ENCODE data around the gene SMYD3.

The SMYD3 gene

DNA sequence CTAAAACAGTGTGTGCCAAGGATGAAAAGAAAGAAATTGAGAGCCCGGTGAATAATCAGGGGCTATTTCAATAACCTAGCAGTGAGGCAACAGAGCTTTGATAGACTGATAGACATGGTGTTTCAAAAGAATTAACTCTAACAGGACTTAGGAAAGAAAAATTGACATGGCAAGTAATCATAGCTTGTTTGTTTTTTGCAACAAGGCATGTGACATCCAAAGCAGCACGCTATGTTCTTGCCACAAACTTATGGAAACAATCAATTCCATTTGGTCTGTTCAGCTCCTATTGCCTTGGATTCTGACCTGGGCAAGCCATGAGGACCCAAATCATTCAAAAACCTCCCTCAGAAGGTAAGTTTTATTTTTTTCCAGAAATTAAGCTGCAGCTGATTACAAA is 608.5 kb downstream of the SMYD3 start:
- Histone ChIP-seq H3K4me1 (no peaks in the 10 kb centered on the region), H3K4me2 (ENCODE audit: low read length) (no peak overlapping the region), H3K79me2 (no peaks in the 10 kb centered on the region), H2AFZ (no peak overlapping the region), H3K27ac (no peak overlapping the region), H3K9me3 (ENCODE audit: control insufficient read depth, low read length) (no peaks in the 10 kb centered on the region), H3K9ac (no peak overlapping the region), H3K36me3 (ENCODE audit: control insufficient read depth, insufficient read depth, low read length) (no peaks in the 10 kb centered on the region), H3K27me3 (ENCODE audit: control insufficient read depth, insufficient read depth, low read length) (no peaks in the 10 kb centered on the region), H3K4me3 (ENCODE audit: low read depth, low read length) (no peak overlapping the region)
- no peak for TF ChIP-seq CTCF (IDR thresholded peaks at IDR 0.05)

GRCh38 chr1:245896258-245896657 is 610.8 kb downstream of the SMYD3 start:
- Histone ChIP-seq H3K27me3 (ENCODE audit: control insufficient read depth, insufficient read depth, low read length) (no peaks in the 10 kb centered on the region), H3K4me3 (ENCODE audit: low read depth, low read length) (no peak overlapping the region), H2AFZ (no peak overlapping the region), H3K79me2 (no peaks in the 10 kb centered on the region), H3K4me2 (ENCODE audit: low read length) (no peak overlapping the region), H3K9me3 (ENCODE audit: control insufficient read depth, low read length) (no peaks in the 10 kb centered on the region), H3K36me3 (ENCODE audit: control insufficient read depth, insufficient read depth, low read length) (no peaks in the 10 kb centered on the region), H3K9ac (no peak overlapping the region), H3K4me1 (no peaks in the 10 kb centered on the region), H3K27ac (no peak overlapping the region)
- TF ChIP-seq CTCF (IDR thresholded peaks at IDR 0.05) = no peak

- Histone ChIP-seq H3K36me3 (ENCODE audit: control insufficient read depth, insufficient read depth, low read length) (no peaks in the 10 kb centered on the region), H3K27ac (no peak overlapping the region), H2AFZ (no peak overlapping the region), H3K27me3 (ENCODE audit: control insufficient read depth, insufficient read depth, low read length) (no peaks in the 10 kb centered on the region), H3K9ac (no peak overlapping the region), H3K79me2 (no peaks in the 10 kb centered on the region), H3K4me1 (no peaks in the 10 kb centered on the region), H3K9me3 (ENCODE audit: control insufficient read depth, low read length) (no peaks in the 10 kb centered on the region), H3K4me3 (ENCODE audit: low read depth, low read length) (no peak overlapping the region), H3K4me2 (ENCODE audit: low read length) (no peak overlapping the region)
- no peak for TF ChIP-seq CTCF (IDR thresholded peaks at IDR 0.05)
Observed at GRCh38 chr1:245895455-245895959, 611.6 kb downstream of the SMYD3 start.

DNA sequence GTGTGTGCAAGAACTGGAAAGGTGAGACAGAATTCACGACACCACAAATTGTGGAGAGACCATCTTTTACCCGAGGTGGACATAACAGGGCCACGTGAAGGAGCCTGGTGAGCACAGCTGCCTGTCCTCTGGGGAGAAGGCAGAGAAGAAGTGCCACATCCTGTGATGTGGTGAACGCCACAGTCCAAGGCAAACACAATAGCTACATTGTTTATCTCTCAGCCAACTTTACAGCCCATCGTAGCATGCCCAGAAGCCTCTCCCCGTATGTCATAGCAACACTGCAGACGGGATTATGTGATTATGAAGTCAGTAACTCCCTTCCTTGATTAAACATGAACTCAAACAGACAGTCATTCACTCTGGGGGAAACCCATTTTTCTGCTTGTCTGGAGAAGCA is 612.2 kb downstream of the SMYD3 start:
- Histone ChIP-seq H3K4me2 (ENCODE audit: low read length) (no peak overlapping the region), H3K4me3 (ENCODE audit: low read depth, low read length) (no peak overlapping the region)

More for the DNA sequence above, 612.2 kb downstream of the SMYD3 start:
- no peaks in the 10 kb centered on the region for H3K79me2 ChIP-seq
- H3K36me3 ChIP-seq (ENCODE audit: control insufficient read depth, insufficient read depth, low read length) = no peaks in the 10 kb centered on the region
- no peaks in the 10 kb centered on the region for H3K27me3 ChIP-seq (ENCODE audit: control insufficient read depth, insufficient read depth, low read length)
- no peaks in the 10 kb centered on the region for H3K4me1 ChIP-seq
- no peaks in the 10 kb centered on the region for H3K9me3 ChIP-seq (ENCODE audit: control insufficient read depth, low read length)
- no peak overlapping the region for H2AFZ ChIP-seq
- H3K27ac ChIP-seq = no peak overlapping the region
- TF ChIP-seq CTCF (IDR thresholded peaks at IDR 0.05) = no peak
- no peak overlapping the region for H3K9ac ChIP-seq
